HG02571 (cell line): ENCODE results near the gene OR5D16.
"Not testable (repeated sequence)": the region's sequence is repeated elsewhere in the genome, so short reads cannot be mapped to it uniquely, and the experiment has no call there.

Source experiments
- ATAC-seq: cut with Tn5 transposase; IDR thresholded peaks from one replicate; pipeline ENCODE4 v1.9.1; 2021; ENCODE audit warnings: mild to moderate bottlenecking, moderate library complexity; ENCODE audit not compliant: unreplicated experiment

The OR5D16 gene

DNA sequence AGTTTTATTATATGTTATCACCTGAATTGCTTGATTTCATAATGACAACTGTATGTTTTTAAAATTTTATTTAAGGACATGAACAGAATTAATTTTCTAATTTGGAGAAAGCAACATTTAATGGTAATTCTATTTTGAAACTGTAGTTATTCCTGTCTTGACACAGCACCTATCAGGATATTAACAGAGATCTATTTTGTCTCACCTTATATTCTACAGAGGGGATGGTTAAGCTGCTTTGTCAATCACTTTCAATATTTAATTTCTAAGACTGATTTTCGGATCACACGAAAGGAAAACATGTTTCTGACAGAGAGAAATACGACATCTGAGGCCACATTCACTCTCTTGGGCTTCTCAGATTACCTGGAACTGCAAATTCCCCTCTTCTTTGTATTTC lies at the start of gene OR5D16:
Gene OR5D16, plus strand, starts transcription at position 301 of the 400 bp plus-strand sequence. Its CDS starts 0 bp downstream, at position 301.
- no peak for ATAC-seq

GRCh38 chr11:55791606-55792005 lies 46.9 kb upstream of the OR5D16 start:
- no peak for ATAC-seq

GRCh38 chr11:55793321-55793720 lies 45.2 kb upstream of the OR5D16 start:
- ATAC-seq, result no peak

DNA sequence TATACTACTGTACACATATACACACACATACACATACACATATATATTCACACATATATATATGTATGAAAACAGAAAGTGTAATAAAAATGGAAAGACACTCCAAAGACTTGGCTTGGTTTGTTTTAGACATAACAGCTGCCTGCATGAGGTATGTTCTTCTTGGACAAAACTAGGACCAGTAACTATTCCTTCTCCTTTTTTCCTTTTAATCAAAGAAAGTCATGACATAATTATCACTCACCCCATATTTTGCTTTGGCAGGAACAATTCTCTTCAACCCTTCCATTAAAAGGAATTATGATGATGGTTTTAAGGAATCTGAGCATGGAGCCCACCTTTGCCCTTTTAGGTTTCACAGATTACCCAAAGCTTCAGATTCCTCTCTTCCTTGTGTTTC lies 43.3 kb upstream of the OR5D16 start, which contains the start of gene OR5D14:
Gene OR5D14, plus strand, starts transcription at position 301 of the 400 bp plus-strand sequence. Its CDS starts 0 bp downstream, at position 301.
- ATAC-seq, result no peak

DNA sequence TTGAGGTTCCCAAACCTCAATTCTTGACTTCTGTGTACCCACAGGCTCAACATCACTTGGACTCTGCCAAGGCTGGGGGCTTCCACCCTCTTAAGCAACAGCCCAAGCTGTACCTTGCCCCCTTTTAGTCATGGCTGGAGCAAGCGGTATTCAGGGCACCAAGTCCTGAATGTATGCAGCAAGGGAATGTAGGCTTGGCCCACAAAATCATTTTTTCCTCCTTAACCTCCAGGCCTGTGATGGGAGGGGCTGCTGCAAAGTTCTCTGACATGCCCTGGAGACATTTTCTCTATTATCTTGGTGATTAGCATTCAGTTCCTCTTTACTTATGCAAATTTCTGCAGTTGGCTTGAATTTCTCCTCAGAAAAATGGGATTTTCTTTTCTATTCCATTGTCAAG lies 32.3 kb upstream of the OR5D16 start:
- no peak for ATAC-seq

GRCh38 chr11:55811067-55811466 lies 27.5 kb upstream of the OR5D16 start, which contains the start of gene OR5L1:
Gene OR5L1 (plus strand): TSS chr11:55811367. CDS start chr11:55811467, 100 bp downstream.
- ATAC-seq, result no peak

DNA sequence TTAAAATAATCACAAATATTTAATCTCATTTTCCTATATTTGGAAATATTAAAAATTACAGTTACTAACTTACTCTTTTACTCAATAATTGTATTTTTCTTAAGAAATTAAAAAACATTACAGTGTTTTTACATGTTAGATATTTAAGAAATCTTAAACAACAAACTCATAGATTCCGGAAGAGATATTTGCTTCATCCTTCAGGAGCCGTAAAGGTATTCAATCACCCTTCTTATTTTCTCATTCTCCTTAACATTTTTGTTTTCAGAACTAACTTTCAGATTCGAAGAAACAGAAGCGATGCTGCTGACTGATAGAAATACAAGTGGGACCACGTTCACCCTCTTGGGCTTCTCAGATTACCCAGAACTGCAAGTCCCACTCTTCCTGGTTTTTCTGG lies 19.2 kb upstream of the OR5D16 start, which contains the start of gene OR5D18:
Gene OR5D18, plus strand, starts transcription at position 301 of the 400 bp plus-strand sequence. Its CDS starts 0 bp downstream, at position 301.
- ATAC-seq, result no peak

DNA sequence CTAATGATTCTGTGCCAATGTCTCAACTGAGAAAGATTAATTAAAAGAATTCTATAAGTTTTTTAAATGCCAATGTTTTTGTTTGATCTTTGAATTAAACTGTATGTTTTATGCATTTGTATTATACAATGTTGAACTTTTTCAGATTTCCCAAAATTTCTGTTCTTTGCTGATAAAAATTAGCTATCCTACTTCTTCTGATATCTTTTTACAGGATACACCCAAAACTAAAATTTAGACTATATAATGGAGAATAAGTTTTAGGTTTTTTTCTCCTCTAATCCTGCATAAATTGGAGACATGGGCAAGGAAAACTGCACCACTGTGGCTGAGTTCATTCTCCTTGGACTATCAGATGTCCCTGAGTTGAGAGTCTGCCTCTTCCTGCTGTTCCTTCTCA lies 11.6 kb upstream of the OR5D16 start, which contains the start of gene OR5L2:
Gene OR5L2, plus strand, starts transcription at position 301 of the 400 bp plus-strand sequence. Its CDS starts 0 bp downstream, at position 301.
- no peak for ATAC-seq

DNA sequence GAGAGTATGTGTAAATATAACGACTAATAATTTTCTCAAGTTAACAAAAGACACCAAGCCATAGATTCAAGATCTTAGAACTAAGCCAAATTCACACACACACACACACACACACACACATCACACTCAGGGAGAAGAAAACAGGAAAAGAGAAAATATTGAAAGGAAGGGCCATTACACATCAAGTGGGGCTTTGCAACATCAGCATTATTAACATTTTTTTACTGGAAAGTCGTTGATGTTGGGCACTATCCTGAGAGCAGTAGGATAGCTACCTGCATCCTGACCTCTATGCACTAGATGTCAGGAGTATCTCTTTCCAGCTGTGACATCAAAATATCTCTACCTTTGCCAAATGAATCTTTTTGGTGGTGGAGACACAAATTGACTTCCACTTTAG lies 8.9 kb downstream of the OR5D16 start:
- no peak for ATAC-seq

DNA sequence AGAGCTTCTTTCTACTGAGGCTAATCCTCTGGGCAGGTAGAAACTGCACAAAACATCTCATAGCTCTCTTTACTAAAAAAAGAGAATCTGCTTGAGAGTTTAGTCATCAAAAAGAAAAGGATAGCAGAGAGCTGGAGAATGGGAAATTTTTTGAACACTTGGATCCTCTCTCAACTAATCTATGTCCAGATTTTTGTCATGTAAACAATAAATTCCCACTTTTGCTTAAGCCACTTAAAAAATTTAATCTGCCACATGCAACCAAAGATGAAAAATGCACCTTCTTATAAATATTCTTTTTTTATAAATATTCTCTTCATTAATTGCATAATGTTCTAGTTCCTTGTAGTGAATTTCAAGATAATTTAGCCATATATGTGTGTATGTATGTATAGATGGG lies 10.5 kb downstream of the OR5D16 start:
- ATAC-seq, result no peak

DNA sequence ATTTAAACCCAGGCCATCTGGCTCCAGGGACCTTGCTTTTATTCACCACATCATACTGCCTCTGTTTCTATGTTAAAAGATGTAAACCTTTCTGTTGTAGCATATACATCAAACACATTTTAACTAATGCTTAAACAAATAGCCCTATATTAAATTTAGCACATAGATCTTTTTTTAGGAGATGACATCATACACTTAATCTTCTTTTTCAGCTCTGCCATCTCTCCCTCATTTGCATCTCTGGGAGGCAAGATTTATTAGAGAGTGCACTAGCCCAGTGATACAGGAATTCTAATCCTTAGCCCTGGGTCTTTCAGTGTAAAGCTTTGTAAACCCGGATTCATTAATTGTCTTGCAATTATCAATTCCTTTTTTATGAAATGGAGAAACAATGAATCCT lies 13.6 kb downstream of the OR5D16 start:
- no peak for ATAC-seq

GRCh38 chr11:55854704-55855103 lies 16.2 kb downstream of the OR5D16 start:
- no peak for ATAC-seq

- not testable (repeated sequence) for ATAC-seq
Observed at GRCh38 chr11:55867354-55867753, 28.8 kb downstream of the OR5D16 start.

DNA sequence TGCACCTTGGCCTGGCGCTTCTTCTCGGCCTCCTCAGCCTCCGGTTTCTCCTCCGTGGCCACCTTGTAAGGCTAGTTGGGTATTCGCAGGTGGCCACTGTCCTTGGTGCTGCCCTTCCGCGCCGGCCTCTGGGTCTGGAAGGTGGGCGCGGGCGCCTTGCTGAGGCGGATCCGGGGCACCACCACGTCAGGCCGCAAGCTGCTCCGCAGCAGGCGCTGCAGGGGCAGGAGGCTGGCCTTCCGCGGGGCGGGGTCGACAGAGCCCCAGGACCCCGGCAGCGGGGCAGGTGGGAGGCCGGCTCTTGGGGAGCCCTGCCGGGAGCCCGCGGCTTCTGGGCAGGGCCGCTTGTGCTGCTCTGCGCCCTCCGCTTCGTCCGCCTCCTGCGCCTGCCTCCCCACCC lies 34.2 kb downstream of the OR5D16 start:
- ATAC-seq, result not testable (repeated sequence)

- not testable (repeated sequence) for ATAC-seq
Observed at GRCh38 chr11:55873146-55873545, 34.6 kb downstream of the OR5D16 start.

- not testable (repeated sequence) for ATAC-seq
Observed at GRCh38 chr11:55882997-55883396, 44.4 kb downstream of the OR5D16 start, which contains the start of gene TRIM51. Gene TRIM51 (plus strand): TSS chr11:55883297. CDS start chr11:55885429, 2,132 bp downstream.

DNA sequence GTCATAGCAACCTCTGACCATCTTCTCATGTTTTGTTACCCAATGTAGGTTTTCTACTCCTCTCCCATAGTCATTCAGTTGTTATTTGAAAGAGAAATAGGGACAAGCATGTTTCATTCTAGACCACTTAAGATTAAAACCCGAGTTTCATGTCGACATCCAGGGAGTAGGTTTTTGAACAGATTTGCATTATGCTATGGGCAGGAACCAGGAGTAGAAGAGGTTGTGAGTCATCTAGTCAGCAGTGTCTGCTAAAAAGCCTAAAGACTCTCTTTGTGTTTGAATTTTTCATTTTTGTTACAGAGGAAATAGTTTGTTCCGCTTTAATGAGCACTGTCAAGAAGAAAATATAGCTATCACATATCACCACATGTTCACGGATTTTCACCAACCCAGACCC lies 46.4 kb downstream of the OR5D16 start:
- not testable (repeated sequence) for ATAC-seq

DNA sequence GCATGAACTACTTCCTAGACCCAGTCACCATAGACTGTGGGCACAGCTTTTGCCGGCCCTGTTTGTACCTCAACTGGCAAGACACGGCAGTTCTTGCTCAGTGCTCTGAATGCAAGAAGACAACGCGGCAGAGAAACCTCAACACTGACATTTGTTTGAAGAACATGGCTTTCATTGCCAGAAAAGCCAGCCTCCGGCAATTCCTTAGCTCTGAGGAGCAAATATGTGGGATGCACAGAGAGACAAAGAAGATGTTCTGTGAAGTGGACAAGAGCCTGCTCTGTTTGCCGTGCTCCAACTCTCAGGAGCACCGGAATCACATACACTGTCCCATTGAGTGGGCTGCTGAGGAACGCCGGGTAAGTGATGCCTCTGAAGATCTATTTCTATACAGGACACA lies 46.9 kb downstream of the OR5D16 start:
- ATAC-seq, result not testable (repeated sequence)
